ENCODE results near the gene C1orf50. TPM values are rescaled to one million over a fixed set of nuclear protein-coding genes. Genes with fewer than 3 reads are reported as not detected.

C1orf50 gene
- total and polyA plus RNA-seq, 2 donors (not counting 3 experiments of a cell fraction or from before 2014, with no cell fraction given), result 4.8 to 7.4 TPM

DNA sequence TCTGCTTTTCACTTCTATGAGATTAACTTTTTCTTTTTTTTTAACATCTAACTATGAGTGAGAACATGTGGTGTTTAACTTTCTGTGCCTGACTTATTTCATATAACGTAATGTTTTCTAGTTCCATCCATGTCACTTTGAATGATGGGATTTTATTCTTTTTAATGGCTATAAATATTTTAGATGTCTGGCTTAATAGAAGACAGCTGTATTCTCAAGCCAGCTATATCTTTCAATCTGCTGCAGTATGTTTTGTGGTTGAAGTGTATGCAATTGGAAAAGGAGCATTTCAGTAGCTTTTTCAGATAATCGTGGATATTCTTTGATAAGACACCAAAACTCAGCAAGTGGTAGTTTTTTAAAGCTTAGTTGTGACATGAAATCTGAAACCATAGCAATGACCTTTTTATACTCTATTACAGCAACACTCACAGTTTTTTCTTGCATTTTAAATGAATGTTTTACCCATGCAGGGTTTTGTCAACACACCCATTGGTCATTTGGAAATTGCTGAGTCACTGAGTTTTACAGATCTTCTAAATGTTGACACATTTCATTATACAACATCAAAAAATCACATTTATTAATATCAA lies 55.8 kb downstream of the C1orf50 start:
- intact Hi-C loops (cut with micrococcal nuclease), result no loop called here
- Histone ChIP-seq H3K9me1 (replicated peaks; ENCODE audit: control insufficient read depth, extremely low read depth, insufficient read depth, low read length) (peaks cover 2% of the 10 kb centered on the region), H3K4me2 (ENCODE audit: insufficient read depth, low read length) (no peak overlapping the region), H3K9me3 (replicated peaks; ENCODE audit: control insufficient read depth, insufficient read depth, low read length) (no peaks in the 10 kb centered on the region), H3K4me3 (replicated peaks in 1 of 3; ENCODE audit: insufficient read depth in 1 of 3, low read depth in 1 of 3, low read length in 3 of 3) (no peak overlapping the region), H2AFZ (ENCODE audit: low read depth, low read length) (no peak overlapping the region), H3K4me1 (ENCODE audit: control insufficient read depth, extremely low read depth, insufficient read depth, low read length) (peaks cover under 1% of the 10 kb centered on the region), H3K27ac (ENCODE audit: insufficient read depth, low read depth, low read length) (no peak overlapping the region), H3K79me2 (ENCODE audit: control insufficient read depth, insufficient read depth, low read length) (no peaks in the 10 kb centered on the region), H3K9ac (replicated peaks; ENCODE audit: extremely low read depth, insufficient read depth, low read length) (no peak overlapping the region), H4K20me1 (replicated peaks; ENCODE audit: control insufficient read depth, extremely low read depth, insufficient read depth, low read length) (no peaks in the 10 kb centered on the region), H3K27me3 (ENCODE audit: control insufficient read depth in 2 of 2, insufficient read depth in 2 of 2, low read length in 2 of 2) (no peaks in the 10 kb centered on the region), H3K36me3 (ENCODE audit: control insufficient read depth in 2 of 2, extremely low read depth in 1 of 2, insufficient read depth in 2 of 2, low read length in 2 of 2) (no peaks in the 10 kb centered on the region)
- TF ChIP-seq EZH2 (IDR thresholded peaks at IDR 0.05; ENCODE audit: borderline replicate concordance, low read depth, low read length, severe bottlenecking), result no peak
- BruUV-seq (replicated peaks), result no TSS peak
- FAIRE-seq (no peak), DNase-seq (ENCODE audit: low read depth, low spot score) (no peak)
- dilution Hi-C loops (cut with MboI; ENCODE audit: extremely low pct_ligation_motif_present, low sequenced_read_pairs), result no loop called here
- POLR2A ChIA-PET, result no interaction called here
- CTCF ChIA-PET, result interaction anchor here (0.8 to 3.4 kb wide), 4 partner anchors 10 to 250 kb away, joined by 3 to 17 read pairs (median 6); partner anchors contain the start of gene ZNF691

DNA sequence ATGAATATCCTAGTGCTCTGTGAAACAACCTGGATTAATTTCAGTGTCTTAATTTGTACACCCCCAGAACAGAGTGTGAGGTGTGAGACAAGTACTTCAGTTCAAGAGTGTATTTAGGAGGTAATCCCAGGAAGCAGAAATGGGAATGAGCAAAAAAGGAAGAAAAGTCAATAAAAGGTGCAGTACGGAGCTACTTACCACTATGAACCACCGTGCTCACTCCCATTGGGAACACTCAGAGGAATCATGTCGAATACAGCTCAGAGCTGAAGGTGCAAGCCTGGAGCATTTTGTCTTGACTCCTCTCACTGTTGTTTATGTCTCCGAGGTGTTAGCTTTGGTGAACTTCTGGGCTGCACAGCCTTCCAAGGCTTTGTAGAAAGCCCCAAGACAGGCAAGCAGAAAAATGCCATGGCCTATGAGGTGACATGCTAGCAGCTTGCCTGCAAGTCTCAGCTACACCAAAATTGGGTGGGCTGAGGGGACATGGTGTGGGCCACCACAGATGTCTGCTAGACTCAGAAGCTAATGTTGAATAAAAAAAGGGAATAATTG lies 57.5 kb downstream of the C1orf50 start:
- H3K36me3 ChIP-seq (ENCODE audit: control insufficient read depth in 2 of 2, extremely low read depth in 1 of 2, insufficient read depth in 2 of 2, low read length in 2 of 2), result no peaks in the 10 kb centered on the region
- H3K27me3 ChIP-seq (ENCODE audit: control insufficient read depth in 2 of 2, insufficient read depth in 2 of 2, low read length in 2 of 2), result no peaks in the 10 kb centered on the region
- no peak overlapping the region for H3K4me2 ChIP-seq (ENCODE audit: insufficient read depth, low read length)
- no peak overlapping the region for H3K9ac ChIP-seq (replicated peaks; ENCODE audit: extremely low read depth, insufficient read depth, low read length)
- TF ChIP-seq, protein P1, sequence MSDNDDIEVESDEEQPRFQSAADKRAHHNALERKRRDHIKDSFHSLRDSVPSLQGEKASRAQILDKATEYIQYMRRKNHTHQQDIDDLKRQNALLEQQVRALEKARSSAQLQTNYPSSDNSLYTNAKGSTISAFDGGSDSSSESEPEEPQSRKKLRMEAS (IDR thresholded peaks at IDR 0.05; ENCODE audit: insufficient read depth, insufficient read length), result no peak
- TF ChIP-seq, protein P2, sequence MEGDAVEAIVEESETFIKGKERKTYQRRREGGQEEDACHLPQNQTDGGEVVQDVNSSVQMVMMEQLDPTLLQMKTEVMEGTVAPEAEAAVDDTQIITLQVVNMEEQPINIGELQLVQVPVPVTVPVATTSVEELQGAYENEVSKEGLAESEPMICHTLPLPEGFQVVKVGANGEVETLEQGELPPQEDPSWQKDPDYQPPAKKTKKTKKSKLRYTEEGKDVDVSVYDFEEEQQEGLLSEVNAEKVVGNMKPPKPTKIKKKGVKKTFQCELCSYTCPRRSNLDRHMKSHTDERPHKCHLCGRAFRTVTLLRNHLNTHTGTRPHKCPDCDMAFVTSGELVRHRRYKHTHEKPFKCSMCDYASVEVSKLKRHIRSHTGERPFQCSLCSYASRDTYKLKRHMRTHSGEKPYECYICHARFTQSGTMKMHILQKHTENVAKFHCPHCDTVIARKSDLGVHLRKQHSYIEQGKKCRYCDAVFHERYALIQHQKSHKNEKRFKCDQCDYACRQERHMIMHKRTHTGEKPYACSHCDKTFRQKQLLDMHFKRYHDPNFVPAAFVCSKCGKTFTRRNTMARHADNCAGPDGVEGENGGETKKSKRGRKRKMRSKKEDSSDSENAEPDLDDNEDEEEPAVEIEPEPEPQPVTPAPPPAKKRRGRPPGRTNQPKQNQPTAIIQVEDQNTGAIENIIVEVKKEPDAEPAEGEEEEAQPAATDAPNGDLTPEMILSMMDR (IDR thresholded peaks at IDR 0.05; ENCODE audit: extremely low read depth in 1 of 2, insufficient read depth in 1 of 2, low read depth in 1 of 2, low read length in 2 of 2), result no peak
- no peak for TF ChIP-seq JUN (IDR thresholded peaks at IDR 0.05; ENCODE audit: borderline replicate concordance, insufficient read depth, insufficient read length, low read depth)
- TF ChIP-seq MYC (IDR thresholded peaks at IDR 0.05; ENCODE audit: low read depth, low read length), result no peak
- no peak for TF ChIP-seq POLR2AphosphoS5 (IDR thresholded peaks at IDR 0.05; ENCODE audit: insufficient read depth, low read depth, low read length)
- no peak for TF ChIP-seq FOS (IDR thresholded peaks at IDR 0.05; ENCODE audit: borderline replicate concordance, insufficient read depth, low read length)
- TF ChIP-seq POLR2A (IDR thresholded peaks at IDR 0.05; ENCODE audit: low read depth, low read length), result no peak
- TF ChIP-seq GATA2 (IDR thresholded peaks at IDR 0.05; ENCODE audit: insufficient read depth, insufficient read length, low read depth, low read length), result no peak
- no peak for TF ChIP-seq EZH2 (IDR thresholded peaks at IDR 0.05; ENCODE audit: borderline replicate concordance, low read depth, low read length, severe bottlenecking)
- no peak overlapping the region for H3K27ac ChIP-seq (ENCODE audit: insufficient read depth, low read depth, low read length)
- no peaks in the 10 kb centered on the region for H3K79me2 ChIP-seq (ENCODE audit: control insufficient read depth, insufficient read depth, low read length)
- no peaks in the 10 kb centered on the region for H4K20me1 ChIP-seq (replicated peaks; ENCODE audit: control insufficient read depth, extremely low read depth, insufficient read depth, low read length)
- POLR2A ChIA-PET, result no interaction called here
- CTCF ChIA-PET, result interaction anchor here (0.9 to 2.0 kb wide), 4 partner anchors 11 to 58 kb away, joined by 4 to 6 read pairs (median 4); partner anchors contain the start of gene ZNF691
- no peak for FAIRE-seq
- dilution Hi-C loops (cut with MboI; ENCODE audit: extremely low pct_ligation_motif_present, low sequenced_read_pairs) (no loop called here), intact Hi-C loops (cut with micrococcal nuclease) (no loop called here)
- no peak overlapping the region for H3K4me3 ChIP-seq (replicated peaks in 1 of 3; ENCODE audit: insufficient read depth in 1 of 3, low read depth in 1 of 3, low read length in 3 of 3)
- H2AFZ ChIP-seq (ENCODE audit: low read depth, low read length), result no peak overlapping the region
- DNase-seq (ENCODE audit: low read depth, low spot score), result no peak
- H3K9me3 ChIP-seq (replicated peaks; ENCODE audit: control insufficient read depth, insufficient read depth, low read length), result no peaks in the 10 kb centered on the region
- peaks cover 2% of the 10 kb centered on the region for H3K9me1 ChIP-seq (replicated peaks; ENCODE audit: control insufficient read depth, extremely low read depth, insufficient read depth, low read length)
- no TSS peak for BruUV-seq (replicated peaks)
- H3K4me1 ChIP-seq (ENCODE audit: control insufficient read depth, extremely low read depth, insufficient read depth, low read length), result no peaks in the 10 kb centered on the region

Data from endothelial cell of umbilical vein (primary cell).